Fibroblast of pulmonary artery (primary cell): ENCODE measurements around the gene TCP11L2.

Source experiments
- DNase-seq: peaks from one replicate; pipeline ENCODE4 v3.0.0-alpha.2; 2010; ENCODE audit warnings: low read depth
- H3K4me3 ChIP-seq: replicated peaks from 2 replicates; pipeline ENCODE4 v1.5.1; 2011; ENCODE audit warnings: low read depth, mild to moderate bottlenecking, control low read depth, low read length, moderate library complexity
- CTCF ChIP-seq: IDR thresholded peaks from 2 replicates; pipeline ENCODE4 v1.5.1; 2011; ENCODE audit warnings: mild to moderate bottlenecking, control low read depth, low read length, inconsistent platforms; ENCODE audit errors: missing control alignments

Gene TCP11L2

GRCh38 chr12:106353175-106353574 lies 50.6 kb downstream of the TCP11L2 start:
- no peak for DNase-seq
- H3K4me3 ChIP-seq: no peak overlapping the region
- no peak for TF ChIP-seq CTCF

GRCh38 chr12:106357549-106358395 lies 55.2 kb downstream of the TCP11L2 start, which contains the start of gene POLR3B:
POLR3B (plus strand) TSS chr12:106357748; CDS start chr12:106357880, 132 bp downstream.
- TF ChIP-seq CTCF: peak; percentile 96
- DNase-seq: peak; percentile 98
- peak within 1 kb of the TSS; percentile 84 for H3K4me3 ChIP-seq

- no peak for TF ChIP-seq CTCF
- DNase-seq: peak; percentile 81
- H3K4me3 ChIP-seq: peak overlapping the region; percentile 84
These were observed 56.1 kb downstream of the TCP11L2 start for GRCh38 chr12:106358396-106359241.

GRCh38 chr12:106359646-106360399 lies 57.3 kb downstream of the TCP11L2 start:
- no peak for TF ChIP-seq CTCF
- no peak for DNase-seq
- H3K4me3 ChIP-seq: no peak overlapping the region

- no peak overlapping the region for H3K4me3 ChIP-seq
- no peak for DNase-seq
- no peak for TF ChIP-seq CTCF
These were observed 58.0 kb downstream of the TCP11L2 start for GRCh38 chr12:106360400-106360994.

GRCh38 chr12:106362971-106363370 lies 60.4 kb downstream of the TCP11L2 start:
- H3K4me3 ChIP-seq: no peak overlapping the region
- TF ChIP-seq CTCF: no peak
- no peak for DNase-seq
